ENCODE data around the gene PIP5K1A. TPM values are rescaled to one million over a fixed set of nuclear protein-coding genes. Genes with fewer than 3 reads are reported as not detected.

The PIP5K1A gene
- total RNA-seq, 2 experiments from 2014 or later: 63.1 to 66.1 TPM

GRCh38 chr1:151259351-151259750 is 61.0 kb downstream of the PIP5K1A start:
- ATAC-seq (no peak), DNase-seq (no peak)
- Mint-ChIP-seq H3K4me1 (ENCODE audit: low read depth) (peaks cover 27% of the 10 kb centered on the region), H3K4me3 (no peak overlapping the region), H3K36me3 (ENCODE audit: low read depth) (peaks cover 33% of the 10 kb centered on the region), H3K27ac (no peak overlapping the region), H3K27me3 (no peaks in the 10 kb centered on the region), H3K9me3 (no peaks in the 10 kb centered on the region)
- POLR2A ChIA-PET: no interaction called here
- CTCF ChIA-PET: interaction anchor here (1.4 kb wide), 1 partner anchor 41 kb away, joined by 3 read pairs; no protein-coding TSS in a partner anchor
- TF ChIP-seq CTCF (IDR thresholded peaks at IDR 0.05): no peak
- intact Hi-C loops (cut with micrococcal nuclease): no loop called here

DNA sequence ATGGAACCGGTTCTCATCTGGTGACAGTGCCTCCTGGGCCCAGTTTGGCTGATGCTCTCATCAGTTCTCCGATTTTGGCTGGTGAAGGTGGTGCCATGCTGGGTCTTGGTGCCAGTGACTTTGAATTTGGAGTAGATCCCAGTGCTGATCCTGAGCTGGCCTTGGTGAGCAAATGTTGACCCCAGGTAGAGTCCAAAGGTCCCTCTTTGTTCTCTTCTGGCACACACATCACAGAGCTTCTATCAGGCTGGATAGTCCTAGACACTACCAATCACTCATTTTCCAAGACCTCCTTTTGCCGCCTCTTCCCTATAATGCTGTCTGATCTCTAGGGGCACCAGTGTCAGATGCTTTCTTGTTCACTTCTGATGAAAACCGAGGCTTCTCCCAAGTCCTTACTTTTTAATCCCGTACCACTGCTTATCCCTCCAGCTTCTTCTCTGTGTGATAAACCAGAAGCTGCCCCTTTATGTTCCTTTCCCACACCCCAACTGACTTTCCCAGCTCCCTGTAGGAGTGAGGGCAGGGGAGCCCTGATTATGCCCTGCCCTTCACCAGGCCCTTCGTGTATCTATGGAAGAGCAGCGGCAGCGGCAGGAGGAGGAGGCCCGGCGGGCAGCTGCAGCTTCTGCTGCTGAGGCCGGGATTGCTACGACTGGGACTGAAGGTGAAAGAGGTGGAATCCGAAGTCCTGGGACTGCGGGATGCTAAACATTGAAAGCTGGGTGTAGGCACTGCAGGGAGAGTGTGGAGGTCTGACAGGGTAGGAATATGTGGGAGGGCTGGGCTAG is 67.3 kb downstream of the PIP5K1A start:
- no peak for TF ChIP-seq CTCF (IDR thresholded peaks at IDR 0.05)
- Mint-ChIP-seq H3K4me1 (ENCODE audit: low read depth) (peaks cover 1% of the 10 kb centered on the region), H3K36me3 (ENCODE audit: low read depth) (peaks cover 35% of the 10 kb centered on the region), H3K27me3 (no peaks in the 10 kb centered on the region), H3K27ac (no peak overlapping the region), H3K4me3 (no peak overlapping the region), H3K9me3 (no peaks in the 10 kb centered on the region)
- ChIA-PET POLR2A (interaction anchor here (0.6 to 1.0 kb wide), 2 partner anchors 15 to 137 kb away, joined by 3 read pairs; no protein-coding TSS in a partner anchor), CTCF (interaction anchor here (0.9 to 1.7 kb wide), 2 partner anchors 16 to 36 kb away, joined by 3 read pairs; no protein-coding TSS in a partner anchor)
- no peak for DNase-seq
- intact Hi-C loops (cut with micrococcal nuclease): no loop called here
- no peak for ATAC-seq

- no peak for ATAC-seq
- ChIA-PET CTCF (interaction anchor here (0.6 to 1.7 kb wide), 3 partner anchors 35 to 904 kb away, joined by 3 to 4 read pairs (median 3); no protein-coding TSS in a partner anchor), POLR2A (interaction anchor here (1.0 to 1.1 kb wide), 2 partner anchors 11 to 15 kb away, joined by 3 read pairs; no protein-coding TSS in a partner anchor)
- Mint-ChIP-seq H3K27me3 (no peaks in the 10 kb centered on the region), H3K36me3 (ENCODE audit: low read depth) (peaks cover 35% of the 10 kb centered on the region), H3K4me1 (ENCODE audit: low read depth) (peaks cover 1% of the 10 kb centered on the region), H3K4me3 (no peak overlapping the region), H3K27ac (no peak overlapping the region), H3K9me3 (no peaks in the 10 kb centered on the region)
- no peak for DNase-seq
- intact Hi-C loops (cut with micrococcal nuclease): no loop called here
- no peak for TF ChIP-seq CTCF (IDR thresholded peaks at IDR 0.05)
These were observed 68.0 kb downstream of the PIP5K1A start for GRCh38 chr1:151266315-151266714.

DNA sequence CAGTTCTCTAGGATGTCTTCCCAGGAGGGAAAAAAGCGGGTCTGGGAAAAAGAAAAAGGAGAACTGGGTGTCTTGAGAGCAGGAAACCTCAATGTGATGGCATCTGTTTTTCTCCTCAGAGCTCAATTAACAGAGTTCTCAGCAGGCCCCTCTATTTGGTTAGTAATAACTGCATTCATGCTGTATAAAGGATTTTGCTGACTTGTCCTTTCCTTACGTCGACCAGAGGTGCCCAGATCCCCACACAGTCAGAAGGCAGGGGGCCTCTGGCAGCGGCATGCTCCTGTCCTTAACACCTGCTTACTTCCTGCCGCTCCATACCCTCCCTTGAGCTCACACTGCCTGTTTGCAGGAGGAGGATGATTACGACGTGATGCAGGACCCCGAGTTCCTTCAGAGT is 68.5 kb downstream of the PIP5K1A start:
- Mint-ChIP-seq H3K27me3 (no peaks in the 10 kb centered on the region), H3K27ac (peak overlapping the region; percentile 18), H3K4me1 (ENCODE audit: low read depth) (peaks cover 1% of the 10 kb centered on the region), H3K4me3 (no peak overlapping the region), H3K36me3 (ENCODE audit: low read depth) (peaks cover 34% of the 10 kb centered on the region), H3K9me3 (no peaks in the 10 kb centered on the region)
- DNase-seq: no peak
- TF ChIP-seq CTCF (IDR thresholded peaks at IDR 0.05): no peak
- ChIA-PET CTCF (interaction anchor here (0.6 to 1.7 kb wide), 3 partner anchors 34 to 904 kb away, joined by 3 to 4 read pairs (median 3); no protein-coding TSS in a partner anchor), POLR2A (interaction anchor here (1.0 to 1.1 kb wide), 3 partner anchors 11 to 110 kb away, joined by 3 read pairs; no protein-coding TSS in a partner anchor)
- ATAC-seq: no peak
- intact Hi-C loops (cut with micrococcal nuclease): no loop called here

DNA sequence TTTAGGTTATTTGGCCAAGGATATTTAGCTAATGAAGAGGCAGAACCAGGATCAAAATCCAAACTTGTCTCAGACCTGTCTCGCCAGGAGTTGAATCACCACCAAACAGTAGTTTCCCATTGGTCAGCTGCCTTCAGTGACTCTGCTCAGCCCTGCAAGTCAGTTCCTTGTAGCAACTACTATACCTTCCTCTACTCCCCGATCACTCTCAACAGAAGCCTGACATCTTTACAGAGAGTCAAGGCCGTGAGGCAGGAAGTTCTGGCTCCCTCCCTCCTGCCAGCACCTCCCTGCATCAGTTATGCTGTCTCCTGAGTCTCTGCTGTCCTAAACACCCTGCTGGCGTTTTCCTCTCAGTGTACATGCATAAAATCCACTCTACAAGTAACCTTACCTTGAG is 69.4 kb downstream of the PIP5K1A start:
- H3K4me3 Mint-ChIP-seq: no peak overlapping the region
- CTCF ChIA-PET: interaction anchor here (1.4 to 4.8 kb wide), 2 partner anchors 16 to 73 kb away, joined by 4 to 17 read pairs; no protein-coding TSS in a partner anchor
- H3K36me3 Mint-ChIP-seq (ENCODE audit: low read depth): peaks cover 30% of the 10 kb centered on the region
- intact Hi-C loops (cut with micrococcal nuclease): no loop called here
- no peak for TF ChIP-seq CTCF (IDR thresholded peaks at IDR 0.05)
- DNase-seq (no peak), ATAC-seq (no peak)
- POLR2A ChIA-PET: interaction anchor here (1.1 to 1.6 kb wide), 2 partner anchors 13 to 14 kb away, joined by 3 to 6 read pairs; partner anchors contain the start of gene PSMD4
- no peaks in the 10 kb centered on the region for H3K9me3 Mint-ChIP-seq
- H3K27ac Mint-ChIP-seq: no peak overlapping the region
- no peaks in the 10 kb centered on the region for H3K27me3 Mint-ChIP-seq
- no peaks in the 10 kb centered on the region for H3K4me1 Mint-ChIP-seq (ENCODE audit: low read depth)
